Limb (tissue), 2 donors: ENCODE results near the gene ARSD.
A peak's percentile ranks its signal among the peaks of the same experiment; 100 is the strongest.
"Not testable (repeated sequence)": the region's sequence is repeated elsewhere in the genome, so short reads cannot be mapped to it uniquely, and the experiment has no call there.

Source experiments
- DNase-seq, 2 donors: peaks; one replicate each; pipeline ENCODE4 v3.0.0-alpha.2; 2016; ENCODE audit errors: extremely low spot score in 2 of 2

Gene ARSD

DNA sequence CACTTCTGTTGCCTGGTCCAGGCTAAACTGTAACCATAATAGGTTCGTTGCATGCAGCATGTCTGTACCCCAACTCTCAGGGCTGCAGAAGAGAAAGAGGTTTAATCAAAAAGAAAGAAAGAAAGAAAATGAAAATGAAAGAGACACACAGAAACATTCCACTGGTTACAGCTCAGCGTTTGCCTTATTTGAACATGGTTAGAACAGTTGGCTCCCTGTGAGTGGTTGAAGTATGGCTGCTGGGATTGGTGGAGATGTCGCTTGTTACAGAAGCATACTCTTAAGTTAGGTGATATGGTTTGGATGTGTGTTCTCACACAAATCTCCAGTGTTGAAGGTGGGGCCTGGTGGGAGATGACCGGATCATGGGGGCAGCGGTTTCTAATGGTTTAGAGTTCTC is 36.3 kb downstream of the ARSD start:
- DNase-seq, result no peak

GRCh38 chrX:2890536-2891460 is 38.3 kb downstream of the ARSD start:
- not testable (repeated sequence) for DNase-seq

- peak in 1 of 2 donors; percentile 31 for DNase-seq
Measured at GRCh38 chrX:2889706-2890490, 39.2 kb downstream of the ARSD start.

GRCh38 chrX:2889045-2889605 is 40.0 kb downstream of the ARSD start:
- DNase-seq, result no peak

DNA sequence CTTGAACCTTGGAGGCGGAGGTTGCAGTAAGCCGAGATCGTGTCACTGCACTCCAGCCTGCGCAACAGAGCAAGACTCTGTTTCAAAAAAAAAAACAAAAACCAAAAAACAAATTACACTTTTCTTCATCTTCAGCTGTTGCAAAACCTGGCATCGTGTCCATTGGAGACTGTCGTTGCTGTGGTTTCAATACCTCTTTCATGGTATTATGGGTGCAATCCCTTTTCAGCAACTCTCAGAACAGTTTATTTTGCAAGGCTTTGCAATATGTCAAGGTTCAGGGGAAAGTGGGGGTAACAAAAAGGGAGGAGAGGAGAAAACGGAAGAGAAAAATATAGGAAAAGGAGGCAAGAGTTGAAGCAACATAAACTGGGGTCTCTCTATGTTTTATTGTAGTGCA is 40.8 kb downstream of the ARSD start:
- no peak for DNase-seq

DNA sequence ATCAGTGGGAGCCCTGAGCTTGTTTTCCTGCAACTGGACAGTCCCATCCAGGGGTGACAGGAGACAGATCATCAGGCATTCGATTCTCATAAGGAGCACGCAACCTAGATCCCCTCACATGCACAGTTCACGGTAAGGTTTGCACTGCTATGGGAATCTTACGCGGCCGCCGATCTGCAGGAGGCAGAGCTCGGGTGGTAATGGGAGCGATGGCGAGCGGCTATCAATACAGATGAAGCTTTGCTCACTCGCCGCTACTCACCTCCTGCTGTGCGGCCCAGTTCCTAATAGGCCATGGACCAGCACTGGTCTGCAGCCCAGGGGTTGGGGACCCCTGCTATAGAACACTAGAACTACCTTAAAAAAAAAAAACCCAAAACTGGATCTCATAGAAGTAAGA is 45.4 kb downstream of the ARSD start:
- no peak for DNase-seq

GRCh38 chrX:2879670-2880069 is 49.5 kb downstream of the ARSD start:
- DNase-seq, result no peak

- no peak for DNase-seq
Measured at GRCh38 chrX:2878563-2878962, 50.6 kb downstream of the ARSD start.

DNA sequence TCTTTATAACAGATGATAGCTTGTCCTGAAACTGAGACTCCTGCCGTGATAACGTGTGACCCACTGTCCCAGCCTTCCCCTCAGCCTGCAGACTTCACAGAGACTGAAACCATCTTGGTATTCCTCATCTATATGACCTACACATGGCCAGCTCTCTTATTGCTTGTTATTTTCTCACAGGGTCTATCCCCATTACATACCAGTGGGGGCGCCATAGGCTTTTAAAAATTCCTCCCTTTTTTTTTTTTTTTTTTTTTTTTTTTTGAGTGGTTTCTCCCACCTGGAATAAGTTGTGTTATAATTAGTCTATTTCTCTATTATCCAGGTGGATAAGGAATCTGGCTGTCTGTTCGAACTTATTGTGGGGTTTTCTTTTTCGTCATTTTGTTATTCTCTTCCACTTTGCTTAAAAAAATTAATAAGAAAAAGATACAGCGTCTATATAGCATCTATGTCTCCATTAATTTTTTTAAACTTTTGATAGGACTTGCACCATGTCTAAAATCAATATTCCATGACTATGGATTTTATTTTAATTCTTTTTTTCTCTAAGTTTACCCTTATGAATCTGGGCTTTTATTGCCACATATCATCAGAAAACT is 53.2 kb downstream of the ARSD start:
- no peak for DNase-seq

DNA sequence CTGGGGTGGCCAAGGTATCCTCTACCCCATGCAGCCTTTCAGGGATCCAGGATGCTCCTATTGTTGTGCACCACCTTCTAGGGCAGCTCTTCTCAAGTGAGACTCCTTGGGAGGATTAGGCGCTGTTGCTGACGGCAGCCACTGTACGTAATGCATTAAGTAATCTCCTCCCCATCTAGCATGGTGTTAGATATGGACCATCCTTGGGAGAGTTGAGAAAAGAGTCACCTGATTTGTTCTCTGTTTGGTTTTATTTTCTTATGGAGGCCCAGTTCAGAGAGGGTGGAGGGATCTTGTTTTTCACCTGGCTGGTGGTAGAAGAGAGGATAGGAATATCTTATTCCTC is 54.0 kb downstream of the ARSD start:
- no peak for DNase-seq

DNA sequence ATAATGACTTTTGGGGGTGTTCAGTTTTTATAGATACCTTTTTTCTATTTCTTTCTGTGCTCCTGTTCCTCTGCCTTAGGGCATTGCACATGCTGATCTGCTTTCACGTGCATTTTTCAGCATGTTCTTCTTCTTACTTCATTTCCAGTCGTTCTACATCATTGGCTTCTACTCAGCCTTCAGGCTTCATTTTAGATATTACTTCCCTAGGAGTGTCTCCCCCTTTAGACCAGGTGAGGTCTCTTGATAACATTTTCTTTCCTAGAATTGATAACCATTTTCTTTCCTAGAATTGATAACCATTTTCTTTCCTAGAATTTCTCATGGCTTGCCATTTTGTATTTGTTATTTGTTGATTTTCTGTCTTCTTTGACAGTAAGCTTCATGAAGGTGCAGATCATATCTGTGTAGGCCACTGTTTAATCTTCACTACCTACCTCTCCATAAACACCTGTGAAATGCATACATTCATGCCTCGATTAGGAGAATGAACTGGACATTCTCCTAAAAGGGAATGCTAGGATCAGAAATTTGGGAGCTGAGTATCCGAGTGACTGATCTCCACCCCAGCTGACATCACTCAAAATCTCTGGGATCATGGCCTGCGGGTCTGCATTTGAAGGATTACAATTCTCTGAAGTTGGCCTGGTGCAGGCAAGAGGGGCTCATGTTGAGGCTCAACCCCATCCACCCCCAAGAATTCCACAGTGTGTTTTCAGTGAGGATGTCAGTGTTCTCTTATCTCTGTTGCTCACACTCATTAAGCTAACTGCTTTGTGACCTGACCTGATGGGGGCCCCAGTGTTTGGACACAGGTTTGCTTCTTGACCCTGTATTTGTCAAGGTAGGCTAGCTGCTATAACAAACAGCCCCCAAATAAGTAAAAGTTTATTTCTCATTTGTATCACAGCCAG is 54.7 kb downstream of the ARSD start:
- DNase-seq, result no peak

GRCh38 chrX:2872671-2873277 is 56.4 kb downstream of the ARSD start:
- DNase-seq, result no peak

- no peak for DNase-seq
Measured at GRCh38 chrX:2871831-2872230, 57.3 kb downstream of the ARSD start.

GRCh38 chrX:2870650-2871049 is 58.5 kb downstream of the ARSD start:
- no peak for DNase-seq

DNA sequence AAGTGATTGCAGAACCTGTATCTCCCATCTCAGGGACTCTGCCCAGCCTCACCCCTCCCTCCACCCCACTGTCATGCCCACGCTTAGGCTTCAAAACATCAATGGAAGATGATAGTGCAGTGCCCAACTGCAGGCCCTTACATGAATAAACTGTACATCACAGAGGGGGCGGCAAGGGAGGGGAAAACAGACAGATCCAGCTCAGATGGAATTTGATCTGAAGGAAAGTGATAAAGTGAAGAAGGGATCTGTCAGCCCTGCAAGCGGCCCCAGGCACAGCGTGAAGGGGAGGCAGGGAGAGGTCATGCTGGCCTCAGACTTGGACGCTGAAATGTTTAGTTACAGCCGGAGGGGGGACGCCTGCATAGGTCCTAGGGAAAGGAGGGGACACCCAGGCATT is 61.9 kb downstream of the ARSD start:
- no peak for DNase-seq

DNA sequence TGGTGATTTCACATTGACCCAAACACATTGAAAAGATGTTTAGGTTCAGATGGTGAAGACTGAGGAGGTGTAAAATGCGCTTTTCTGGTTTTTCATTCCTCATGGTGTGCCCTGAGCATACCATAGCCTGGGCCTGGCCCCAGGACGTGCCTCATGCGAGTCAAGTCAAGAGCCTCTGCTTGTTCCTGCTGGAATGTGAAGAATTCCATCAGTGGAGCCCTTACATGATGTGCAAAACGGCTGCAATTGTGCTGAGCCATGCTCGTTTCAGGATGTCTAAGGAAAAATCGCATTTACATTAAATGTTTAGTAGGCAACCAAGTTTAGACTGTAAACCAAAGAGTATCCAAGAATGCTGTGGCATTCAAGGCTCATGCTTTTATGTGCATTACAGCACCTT is 65.5 kb downstream of the ARSD start:
- no peak for DNase-seq

DNA sequence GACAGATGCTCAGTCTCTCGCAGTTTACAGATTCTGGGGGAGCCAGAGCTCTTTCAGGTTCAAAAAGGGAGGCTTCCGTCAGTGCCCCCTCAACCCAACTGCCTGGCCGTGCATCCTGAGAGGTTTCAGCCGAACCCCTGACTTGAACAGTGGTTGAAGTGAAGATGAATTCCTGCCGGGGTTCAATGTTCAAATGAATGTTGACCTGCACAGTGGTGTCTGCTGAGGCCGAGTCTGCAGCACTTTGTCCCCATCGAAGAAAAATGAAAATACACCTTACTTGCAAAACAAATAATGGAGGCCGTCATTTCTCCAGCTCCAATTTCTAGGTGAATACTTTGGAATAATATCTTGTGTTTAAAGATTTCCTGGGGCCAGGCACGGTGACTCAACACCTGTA is 66.7 kb downstream of the ARSD start:
- DNase-seq, result no peak

- no peak for DNase-seq
Measured at GRCh38 chrX:2859197-2859797, 69.8 kb downstream of the ARSD start.

DNA sequence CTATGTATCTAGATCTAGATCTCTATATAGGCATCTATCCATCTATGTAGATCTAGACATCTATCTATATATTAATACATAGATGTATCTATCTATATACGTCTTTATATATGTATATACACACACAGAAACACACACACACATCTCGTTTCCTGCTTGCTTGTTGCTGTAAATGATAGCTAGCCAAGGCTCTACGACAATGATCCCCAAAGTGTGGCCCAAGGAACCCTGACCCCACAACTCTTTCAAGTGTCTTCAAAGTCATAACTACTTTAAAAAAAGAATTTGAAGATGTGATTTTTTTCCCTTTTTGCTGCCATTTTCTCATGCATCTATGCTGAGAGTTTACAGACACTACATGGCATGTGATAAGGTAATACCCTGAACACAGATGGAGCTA is 71.6 kb downstream of the ARSD start:
- no peak for DNase-seq

- DNase-seq, result no peak
Measured at GRCh38 chrX:2855761-2856160, 73.4 kb downstream of the ARSD start.
